ENCODE results near the gene CNTNAP4.

DNA sequence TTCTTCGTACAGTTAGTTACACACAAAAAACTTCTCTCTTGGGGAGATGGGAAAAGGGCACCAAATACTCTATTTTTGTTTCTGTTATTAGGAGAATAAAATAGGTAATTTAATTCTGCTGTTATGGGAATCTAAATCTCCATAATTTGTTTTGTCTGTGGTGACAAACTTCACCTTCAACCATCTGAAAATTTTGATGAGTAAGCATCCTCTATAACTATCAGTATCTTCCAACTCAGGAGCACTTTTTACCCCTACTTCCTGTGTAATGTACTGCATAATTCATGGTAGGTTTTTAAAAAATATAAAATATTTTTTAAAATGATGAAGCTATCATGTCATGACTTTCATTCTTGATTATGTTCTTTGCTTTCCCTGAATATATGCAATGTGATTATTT, 33.6 kb upstream of the CNTNAP4 start:
- TF ChIP-seq ZNF274 (IDR thresholded peaks at IDR 0.05; ENCODE audit: low read depth, low read length): no peak
- no peak for TF ChIP-seq SUZ12 (IDR thresholded peaks at IDR 0.05; ENCODE audit: extremely low read depth, insufficient read depth, insufficient read length)

Data from NT2/D1 (cell line).